ENCODE data around the gene IGSF1.

Gene IGSF1

GRCh38 chrX:131288738-131289511, at the start of gene IGSF1:
Gene IGSF1, minus strand, starts transcription at chrX:131289306. Its CDS starts 2,632 bp downstream, at chrX:131286674.
- no peak for DNase-seq

- DNase-seq = no peak
These were observed 43.2 kb upstream of the IGSF1 start for GRCh38 chrX:131332331-131332730.

GRCh38 chrX:131331152-131331551, 42.0 kb upstream of the IGSF1 start:
- no peak for DNase-seq

- no peak for DNase-seq
These were observed 41.6 kb upstream of the IGSF1 start for GRCh38 chrX:131330735-131331134.

GRCh38 chrX:131322651-131323050, 33.5 kb upstream of the IGSF1 start:
- no peak for DNase-seq

- DNase-seq = no peak
These were observed 28.2 kb upstream of the IGSF1 start for GRCh38 chrX:131317326-131317725.

- DNase-seq = no peak
These were observed 27.2 kb upstream of the IGSF1 start for GRCh38 chrX:131316260-131316659.

- no peak for DNase-seq
These were observed 19.9 kb upstream of the IGSF1 start for GRCh38 chrX:131308980-131309379.

GRCh38 chrX:131306601-131307000, 17.5 kb upstream of the IGSF1 start:
- DNase-seq = no peak

GRCh38 chrX:131305926-131306325, 16.8 kb upstream of the IGSF1 start:
- DNase-seq = no peak

GRCh38 chrX:131302701-131303100, 13.6 kb upstream of the IGSF1 start:
- DNase-seq = no peak

- DNase-seq = no peak
These were observed 12.0 kb upstream of the IGSF1 start for GRCh38 chrX:131301155-131301554.

- no peak for DNase-seq
These were observed 9.7 kb upstream of the IGSF1 start for GRCh38 chrX:131298846-131299245.

- no peak for DNase-seq
These were observed 8.9 kb upstream of the IGSF1 start for GRCh38 chrX:131298036-131298435.

- DNase-seq = no peak
These were observed 421 bp upstream of the IGSF1 start for GRCh38 chrX:131289527-131289926.

GRCh38 chrX:131288188-131288587, 918 bp downstream of the IGSF1 start:
- DNase-seq = no peak

GRCh38 chrX:131287560-131288179, 1.4 kb downstream of the IGSF1 start:
- no peak for DNase-seq

- DNase-seq = no peak
These were observed 9.5 kb downstream of the IGSF1 start for GRCh38 chrX:131279617-131280016.

- DNase-seq = no peak
These were observed 9.9 kb downstream of the IGSF1 start for GRCh38 chrX:131279197-131279596.

- no peak for DNase-seq
These were observed 11.5 kb downstream of the IGSF1 start for GRCh38 chrX:131277543-131278136.

GRCh38 chrX:131273011-131273410, 16.1 kb downstream of the IGSF1 start:
- no peak for DNase-seq

GRCh38 chrX:131271826-131272225, 17.3 kb downstream of the IGSF1 start:
- no peak for DNase-seq

GRCh38 chrX:131271274-131271673, 17.8 kb downstream of the IGSF1 start:
- no peak for DNase-seq

- no peak for DNase-seq
These were observed 19.0 kb downstream of the IGSF1 start for GRCh38 chrX:131270080-131270479.

Data from activated effector memory CD4-positive, alpha-beta T cell treated with Interleukin-2 at 50 U/mL for 16 hours (primary cell).